ENCODE data around the gene SRRM2.
A peak's percentile ranks its signal among the peaks of the same experiment; 100 is the strongest.

Gene SRRM2

GRCh38 chr16:2739625-2740430 lies 12.6 kb upstream of the SRRM2 start:
- no peak for DNase-seq (ENCODE audit: low read depth in 2 of 2)

- DNase-seq (ENCODE audit: low read depth in 2 of 2): no peak
Measured at GRCh38 chr16:2740476-2740875, 12.0 kb upstream of the SRRM2 start.

- no peak for DNase-seq (ENCODE audit: low read depth in 2 of 2)
Measured at GRCh38 chr16:2741168-2741567, 11.3 kb upstream of the SRRM2 start.

- no peak for DNase-seq (ENCODE audit: low read depth in 2 of 2)
Measured at GRCh38 chr16:2742323-2743006, 10.0 kb upstream of the SRRM2 start.

- no peak for DNase-seq (ENCODE audit: low read depth in 2 of 2)
Measured at GRCh38 chr16:2743007-2743810, 9.2 kb upstream of the SRRM2 start.

- DNase-seq (ENCODE audit: low read depth in 2 of 2): no peak
Measured at GRCh38 chr16:2744711-2745110, 7.7 kb upstream of the SRRM2 start.

- DNase-seq (ENCODE audit: low read depth in 2 of 2): no peak
Measured at GRCh38 chr16:2745116-2745890, 7.1 kb upstream of the SRRM2 start.

GRCh38 chr16:2745961-2746360 lies 6.5 kb upstream of the SRRM2 start:
- DNase-seq (ENCODE audit: low read depth in 2 of 2): no peak

GRCh38 chr16:2748757-2749455 lies 3.5 kb upstream of the SRRM2 start:
- no peak for DNase-seq (ENCODE audit: low read depth in 2 of 2)

GRCh38 chr16:2749476-2749875 lies 3.0 kb upstream of the SRRM2 start:
- no peak for DNase-seq (ENCODE audit: low read depth in 2 of 2)

- DNase-seq (ENCODE audit: low read depth in 2 of 2): no peak
Measured at GRCh38 chr16:2749936-2750335, 2.5 kb upstream of the SRRM2 start.

- no peak for DNase-seq (ENCODE audit: low read depth in 2 of 2)
Measured at GRCh38 chr16:2751577-2752034, 832 bp upstream of the SRRM2 start.

GRCh38 chr16:2752850-2753732 lies 653 bp downstream of the SRRM2 start:
- peak; percentile 51 to 66 for DNase-seq (ENCODE audit: low read depth in 2 of 2)

GRCh38 chr16:2753733-2754020 lies 1.2 kb downstream of the SRRM2 start:
- no peak for DNase-seq (ENCODE audit: low read depth in 2 of 2)

GRCh38 chr16:2755158-2755557 lies 2.7 kb downstream of the SRRM2 start:
- no peak for DNase-seq (ENCODE audit: low read depth in 2 of 2)

GRCh38 chr16:2756288-2757015 lies 4.0 kb downstream of the SRRM2 start:
- no peak for DNase-seq (ENCODE audit: low read depth in 2 of 2)

GRCh38 chr16:2757344-2757743 lies 4.9 kb downstream of the SRRM2 start:
- no peak for DNase-seq (ENCODE audit: low read depth in 2 of 2)

GRCh38 chr16:2761472-2761871 lies 9.0 kb downstream of the SRRM2 start:
- DNase-seq (ENCODE audit: low read depth in 2 of 2): no peak

GRCh38 chr16:2761886-2762583 lies 9.6 kb downstream of the SRRM2 start:
- DNase-seq (ENCODE audit: low read depth in 2 of 2): no peak

Data from stimulated activated CD4-positive, alpha-beta T cell treated with anti-CD3 and anti-CD28 coated beads, Interleukin-12 subunit alpha, Interleukin-12 subunit beta, amount 100 ng/mL, for 24 hours (primary cell).